Uterus (tissue), 2 donors: ENCODE data around the gene PCDHA7.

Source experiments
- POLR2A ChIP-seq, 2 donors: fragments of 450-650 bp; IDR thresholded peaks; one replicate each; pipeline ENCODE4 v1.6.1; 2016; ENCODE audit warnings: antibody characterized with exemption in 2 of 2, mild to moderate bottlenecking in 1 of 2, moderate library complexity in 1 of 2
- TF ChIP-seq, protein P1 (sequence below), 4 experiments: fragments of 200-600 bp in 2 of 4; fragments of 450-650 bp in 2 of 4; sonication (generic) in 2 of 4; IDR thresholded peaks; one replicate each; pipeline ENCODE4 v1.5.1; 2016 to 2019; ENCODE audit warnings: antibody characterized with exemption in 4 of 4, mild to moderate bottlenecking in 2 of 4, moderate library complexity in 1 of 4

DNA sequence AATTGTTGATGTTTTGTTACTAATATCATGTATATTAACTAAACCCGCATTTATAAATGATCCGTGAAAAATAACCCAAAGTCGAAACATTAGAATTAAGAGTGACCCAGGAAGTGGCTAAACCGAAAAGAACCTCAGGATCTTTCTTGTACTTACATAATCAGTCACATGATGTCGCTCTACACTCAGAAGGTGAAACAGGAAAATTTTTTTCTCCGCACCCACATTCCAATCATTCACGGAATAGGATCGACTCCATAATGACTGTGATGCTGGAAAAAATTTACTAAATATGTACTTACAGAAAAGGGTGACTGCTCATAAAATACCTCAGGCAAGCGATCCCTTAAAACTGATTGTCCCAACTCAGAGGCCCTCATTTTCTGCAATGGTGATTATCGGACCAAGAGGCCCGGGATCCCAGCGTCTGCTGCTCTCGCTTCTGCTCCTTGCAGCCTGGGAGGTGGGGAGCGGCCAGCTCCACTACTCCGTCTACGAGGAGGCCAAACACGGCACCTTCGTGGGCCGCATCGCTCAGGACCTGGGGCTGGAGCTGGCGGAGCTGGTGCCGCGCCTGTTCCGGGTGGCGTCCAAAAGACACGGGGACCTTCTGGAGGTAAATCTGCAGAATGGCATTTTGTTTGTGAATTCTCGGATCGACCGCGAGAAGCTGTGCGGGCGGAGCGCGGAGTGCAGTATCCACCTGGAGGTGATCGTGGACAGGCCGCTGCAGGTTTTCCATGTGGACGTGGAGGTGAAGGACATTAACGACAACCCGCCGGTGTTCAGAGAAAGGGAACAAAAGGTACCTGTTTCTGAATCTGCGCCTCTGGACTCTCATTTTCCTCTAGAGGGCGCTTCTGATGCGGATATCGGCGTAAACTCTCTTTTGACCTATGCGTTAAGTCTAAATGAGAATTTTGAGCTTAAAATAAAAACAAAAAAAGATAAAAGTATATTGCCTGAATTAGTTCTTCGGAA is 41.3 kb downstream of the PCDHA7 start, which contains the start of gene PCDHA12:
- TF ChIP-seq, protein P1, sequence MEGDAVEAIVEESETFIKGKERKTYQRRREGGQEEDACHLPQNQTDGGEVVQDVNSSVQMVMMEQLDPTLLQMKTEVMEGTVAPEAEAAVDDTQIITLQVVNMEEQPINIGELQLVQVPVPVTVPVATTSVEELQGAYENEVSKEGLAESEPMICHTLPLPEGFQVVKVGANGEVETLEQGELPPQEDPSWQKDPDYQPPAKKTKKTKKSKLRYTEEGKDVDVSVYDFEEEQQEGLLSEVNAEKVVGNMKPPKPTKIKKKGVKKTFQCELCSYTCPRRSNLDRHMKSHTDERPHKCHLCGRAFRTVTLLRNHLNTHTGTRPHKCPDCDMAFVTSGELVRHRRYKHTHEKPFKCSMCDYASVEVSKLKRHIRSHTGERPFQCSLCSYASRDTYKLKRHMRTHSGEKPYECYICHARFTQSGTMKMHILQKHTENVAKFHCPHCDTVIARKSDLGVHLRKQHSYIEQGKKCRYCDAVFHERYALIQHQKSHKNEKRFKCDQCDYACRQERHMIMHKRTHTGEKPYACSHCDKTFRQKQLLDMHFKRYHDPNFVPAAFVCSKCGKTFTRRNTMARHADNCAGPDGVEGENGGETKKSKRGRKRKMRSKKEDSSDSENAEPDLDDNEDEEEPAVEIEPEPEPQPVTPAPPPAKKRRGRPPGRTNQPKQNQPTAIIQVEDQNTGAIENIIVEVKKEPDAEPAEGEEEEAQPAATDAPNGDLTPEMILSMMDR (IDR thresholded peaks at IDR 0.05) = no peak
- no peak for TF ChIP-seq POLR2A (IDR thresholded peaks at IDR 0.05)
